Smooth muscle cell (in vitro differentiated cells): ENCODE results near the gene CFL1. TPM values are rescaled to one million over a fixed set of nuclear protein-coding genes. Genes with fewer than 3 reads are reported as not detected.

Experiments
- DNase-seq: peaks from one replicate; lab custom pipeline; 2025; ENCODE audit not compliant: unreplicated experiment; lab: John Stamatoyannopoulos, UW
- H2AFZ ChIP-seq: fragments of 200-600 bp; sonication (generic); 2 replicates; pipeline ENCODE4 v1.6.0; 2016; ENCODE audit warnings: antibody characterized with exemption, low read depth, mild to moderate bottlenecking
- H3F3A ChIP-seq: fragments of 200-600 bp; sonication (generic); 2 replicates; pipeline ENCODE4 v1.6.0; 2017; ENCODE audit warnings: antibody characterized with exemption, low read depth
- H3K27ac ChIP-seq: fragments of 200-600 bp; sonication (generic); 2 replicates; pipeline ENCODE4 v1.5.1; 2016; ENCODE audit warnings: low read depth, mild to moderate bottlenecking
- H3K27me3 ChIP-seq: fragments of 200-600 bp; sonication (generic); 2 replicates; pipeline ENCODE4 v1.6.1; 2016; ENCODE audit warnings: low read depth, mild to moderate bottlenecking
- H3K36me3 ChIP-seq: fragments of 200-600 bp; sonication (generic); 2 replicates; pipeline ENCODE4 v1.5.1; 2016; ENCODE audit warnings: low read depth
- H3K4me1 ChIP-seq: fragments of 200-600 bp; sonication (generic); 2 replicates; pipeline ENCODE4 v1.5.1; 2016; ENCODE audit warnings: low read depth
- H3K4me2 ChIP-seq: fragments of 200-600 bp; sonication (generic); 2 replicates; pipeline ENCODE4 v1.6.0; 2016; ENCODE audit warnings: mild to moderate bottlenecking
- H3K4me3 ChIP-seq: fragments of 200-600 bp; sonication (generic); 2 replicates; pipeline ENCODE4 v1.5.1; 2016; ENCODE audit warnings: mild to moderate bottlenecking
- H3K79me2 ChIP-seq: fragments of 200-600 bp; sonication (generic); 2 replicates; pipeline ENCODE4 v1.6.0; 2016; ENCODE audit warnings: low read depth, mild to moderate bottlenecking
- H3K9ac ChIP-seq: fragments of 200-600 bp; sonication (generic); 2 replicates; pipeline ENCODE4 v1.6.0; 2016; ENCODE audit warnings: low read depth
- H3K9me3 ChIP-seq: fragments of 200-600 bp; sonication (generic); replicated peaks from 2 replicates; pipeline ENCODE4 v1.5.1; 2016; ENCODE audit warnings: low read depth
- H4K20me1 ChIP-seq: fragments of 200-600 bp; sonication (generic); 2 replicates; pipeline ENCODE4 v1.6.0; 2016; ENCODE audit warnings: low read depth
- CTCF ChIP-seq: fragments of 200-600 bp; sonication (generic); IDR thresholded peaks from 2 replicates; pipeline ENCODE4 v1.5.1; 2017; ENCODE audit warnings: borderline replicate concordance, mild to moderate bottlenecking, antibody characterized with exemption; ENCODE audit not compliant: insufficient read depth, poor library complexity, severe bottlenecking
- WGBS: methylation state at CpG from one replicate; pipeline ENCODE4 v1.1.7; 2016; ENCODE audit warnings: low lambda C conversion rate; 5-methylcytosine and 5-hydroxymethylcytosine counted together
- polyA plus RNA-seq: library from polyadenylated mRNA; unstranded; fragments of >200 nt; fragmentation: Nextera tagmentation; extraction: Ambion mirVana; gene quantifications from 2 replicates; pipeline ENCODE4 v1.2.1, GENCODE V29; 2016
- total RNA-seq: library from RNA; depleted of rRNA; stranded (reverse); fragments of >200 nt; gene quantifications from 2 replicates; pipeline ENCODE4 v1.2.3, GENCODE V29; 2014

Gene CFL1
- total and polyA plus RNA-seq, 2 experiments from 2014 or later = 1,255 to 3,052 TPM

- WGBS = 2% methylated on average over 68 of the region's 78 CpGs
- peaks cover 41% of the 10 kb centered on the region for H4K20me1 ChIP-seq
These were observed 41.6 kb upstream of the CFL1 start for GRCh38 chr11:65899356-65900124.

GRCh38 chr11:65898656-65899355, 40.8 kb upstream of the CFL1 start:
- H3K4me1 ChIP-seq = peaks cover 25% of the 10 kb centered on the region

More at GRCh38 chr11:65899356-65900124, 41.6 kb upstream of the CFL1 start:
- TF ChIP-seq CTCF = peak; percentile 4
- H3F3A ChIP-seq = peaks cover 26% of the 10 kb centered on the region
- H3K4me1 ChIP-seq = peaks cover 25% of the 10 kb centered on the region
- peak overlapping the region; percentile 99 for H3K9ac ChIP-seq
- peak overlapping the region; percentile 82 for H3K27ac ChIP-seq
- H3K4me2 ChIP-seq = peak overlapping the region; percentile 99
- H3K36me3 ChIP-seq = no peaks in the 10 kb centered on the region
- H3K79me2 ChIP-seq = peaks cover 49% of the 10 kb centered on the region
- H2AFZ ChIP-seq = no peak overlapping the region
- H3K9me3 ChIP-seq = no peaks in the 10 kb centered on the region
- peak; percentile 44 for DNase-seq
- H3K4me3 ChIP-seq = peak overlapping the region; percentile 89
- no peaks in the 10 kb centered on the region for H3K27me3 ChIP-seq

DNA sequence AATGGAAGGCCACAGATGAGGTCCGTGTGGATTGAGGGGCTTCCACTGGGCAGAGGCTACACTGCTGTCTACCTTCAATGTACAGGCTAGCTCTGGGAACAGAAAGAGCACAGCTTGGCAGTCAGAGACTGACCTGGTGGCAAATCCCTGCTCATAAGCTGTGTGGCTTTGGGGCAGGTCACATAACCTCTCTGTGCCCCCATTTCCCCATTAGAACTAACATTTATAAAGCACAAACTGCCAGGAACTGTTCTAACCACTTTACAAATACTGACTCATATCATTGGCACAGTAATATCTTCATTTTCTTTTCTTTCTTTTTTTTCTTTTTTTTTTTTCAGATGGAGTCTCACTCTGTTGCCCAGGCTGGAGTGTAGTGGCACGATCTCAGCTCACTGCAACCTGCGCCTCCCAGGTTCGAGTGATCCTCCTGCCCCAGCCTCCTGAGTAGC, 39.1 kb upstream of the CFL1 start:
- no peak overlapping the region for H3K4me2 ChIP-seq
- no peak overlapping the region for H3K27ac ChIP-seq
- no peak overlapping the region for H3K9ac ChIP-seq
- H4K20me1 ChIP-seq = peaks cover 57% of the 10 kb centered on the region
- DNase-seq = no peak
- no peaks in the 10 kb centered on the region for H3K27me3 ChIP-seq
- H3K9me3 ChIP-seq = no peaks in the 10 kb centered on the region
- H3K79me2 ChIP-seq = peaks cover 66% of the 10 kb centered on the region
- no peak overlapping the region for H3K4me3 ChIP-seq
- 97% methylated on average over 4 of the region's 4 CpGs for WGBS
- no peaks in the 10 kb centered on the region for H3K36me3 ChIP-seq
- TF ChIP-seq CTCF = no peak
- peaks cover 15% of the 10 kb centered on the region for H3K4me1 ChIP-seq
- peaks cover 21% of the 10 kb centered on the region for H3F3A ChIP-seq
- H2AFZ ChIP-seq = no peak overlapping the region

More at GRCh38 chr11:65898656-65899355, 40.8 kb upstream of the CFL1 start:
- peaks cover 54% of the 10 kb centered on the region for H3K79me2 ChIP-seq
- WGBS = 28% methylated on average over 22 of the region's 28 CpGs
- no peak overlapping the region for H2AFZ ChIP-seq
- peak overlapping the region; percentile 99 for H3K9ac ChIP-seq
- no peaks in the 10 kb centered on the region for H3K9me3 ChIP-seq
- peak overlapping the region; percentile 82 for H3K27ac ChIP-seq
- peak overlapping the region; percentile 89 for H3K4me3 ChIP-seq
- no peaks in the 10 kb centered on the region for H3K36me3 ChIP-seq
- H3K27me3 ChIP-seq = no peaks in the 10 kb centered on the region
- peaks cover 45% of the 10 kb centered on the region for H4K20me1 ChIP-seq
- peaks cover 26% of the 10 kb centered on the region for H3F3A ChIP-seq
- no peak for TF ChIP-seq CTCF
- DNase-seq = no peak
- peak overlapping the region; percentile 99 for H3K4me2 ChIP-seq
